BE2C (cell line): ENCODE data around the gene TIMP2.

Experiments used
- DNase-seq: peaks from one replicate; pipeline ENCODE4 v3.0.0-alpha.2; 2020
- H3K27me3 ChIP-seq: fragments of 250-450 bp; sonication (Bioruptor Pico); 2 replicates; pipeline ENCODE4 v1.5.1; 2020; ENCODE audit warnings: mild to moderate bottlenecking
- H3K36me3 ChIP-seq: fragments of 250-450 bp; sonication (Bioruptor Pico); 2 replicates; pipeline ENCODE4 v1.5.1; 2020; ENCODE audit warnings: mild to moderate bottlenecking
- H3K4me1 ChIP-seq: fragments of 250-450 bp; sonication (Bioruptor Pico); 2 replicates; pipeline ENCODE4 v1.5.1; 2020
- H3K4me3 ChIP-seq: 2 replicates; pipeline ENCODE4 v1.5.1; 2011; ENCODE audit warnings: low read depth, low read length
- H3K9me3 ChIP-seq: fragments of 250-450 bp; sonication (Bioruptor Pico); 2 replicates; pipeline ENCODE4 v1.5.1; 2020
- CTCF ChIP-seq: IDR thresholded peaks from 2 replicates; pipeline ENCODE4 v1.5.1; 2012; ENCODE audit warnings: mild to moderate bottlenecking, low read depth, low read length

TIMP2 gene

GRCh38 chr17:78900816-78901215 lies 24.4 kb downstream of the TIMP2 start:
- Histone ChIP-seq H3K36me3 (no peaks in the 10 kb centered on the region), H3K4me1 (peaks cover 24% of the 10 kb centered on the region), H3K9me3 (no peaks in the 10 kb centered on the region), H3K4me3 (no peak overlapping the region), H3K27me3 (no peaks in the 10 kb centered on the region)
- no peak for TF ChIP-seq CTCF
- no peak for DNase-seq

GRCh38 chr17:78899361-78900260 lies 25.6 kb downstream of the TIMP2 start:
- DNase-seq, result peak; percentile 76
- no peaks in the 10 kb centered on the region for H3K27me3 ChIP-seq
- H3K4me3 ChIP-seq, result no peak overlapping the region
- H3K36me3 ChIP-seq, result no peaks in the 10 kb centered on the region
- peaks cover 24% of the 10 kb centered on the region for H3K4me1 ChIP-seq
- H3K9me3 ChIP-seq, result no peaks in the 10 kb centered on the region
- no peak for TF ChIP-seq CTCF

- Histone ChIP-seq H3K27me3 (no peaks in the 10 kb centered on the region), H3K4me1 (peaks cover 24% of the 10 kb centered on the region), H3K36me3 (no peaks in the 10 kb centered on the region), H3K4me3 (no peak overlapping the region), H3K9me3 (no peaks in the 10 kb centered on the region)
- no peak for TF ChIP-seq CTCF
- no peak for DNase-seq
These were observed 26.2 kb downstream of the TIMP2 start for GRCh38 chr17:78898947-78899346.

GRCh38 chr17:78898075-78898836 lies 26.9 kb downstream of the TIMP2 start:
- no peak overlapping the region for H3K4me3 ChIP-seq
- no peak for DNase-seq
- TF ChIP-seq CTCF, result no peak
- no peaks in the 10 kb centered on the region for H3K36me3 ChIP-seq
- peaks cover 24% of the 10 kb centered on the region for H3K4me1 ChIP-seq
- H3K9me3 ChIP-seq, result no peaks in the 10 kb centered on the region
- no peaks in the 10 kb centered on the region for H3K27me3 ChIP-seq

- no peak for DNase-seq
- no peak for TF ChIP-seq CTCF
- peaks cover 23% of the 10 kb centered on the region for H3K4me1 ChIP-seq
- no peaks in the 10 kb centered on the region for H3K27me3 ChIP-seq
- H3K36me3 ChIP-seq, result no peaks in the 10 kb centered on the region
- H3K9me3 ChIP-seq, result no peaks in the 10 kb centered on the region
- no peak overlapping the region for H3K4me3 ChIP-seq
These were observed 27.5 kb downstream of the TIMP2 start for GRCh38 chr17:78897664-78898047.
